HG02763 (cell line): ENCODE measurements around the gene SAPCD1.
A peak's percentile ranks its signal among the peaks of the same experiment; 100 is the strongest.
"Not testable (repeated sequence)": the region's sequence is repeated elsewhere in the genome, so short reads cannot be mapped to it uniquely, and the experiment has no call there.

Source experiments
- ATAC-seq: cut with Tn5 transposase; IDR thresholded peaks from one replicate; pipeline ENCODE4 v1.9.1; 2021; ENCODE audit warnings: mild to moderate bottlenecking, moderate library complexity; ENCODE audit not compliant: unreplicated experiment

The SAPCD1 gene

GRCh38 chr6:31795616-31796298 lies 33.3 kb downstream of the SAPCD1 start, which contains the start of gene VARS1:
TSS of gene VARS1 (minus strand) at chr6:31795752. CDS start at chr6:31795217, 535 bp downstream.
- peak; percentile 76 for ATAC-seq

DNA sequence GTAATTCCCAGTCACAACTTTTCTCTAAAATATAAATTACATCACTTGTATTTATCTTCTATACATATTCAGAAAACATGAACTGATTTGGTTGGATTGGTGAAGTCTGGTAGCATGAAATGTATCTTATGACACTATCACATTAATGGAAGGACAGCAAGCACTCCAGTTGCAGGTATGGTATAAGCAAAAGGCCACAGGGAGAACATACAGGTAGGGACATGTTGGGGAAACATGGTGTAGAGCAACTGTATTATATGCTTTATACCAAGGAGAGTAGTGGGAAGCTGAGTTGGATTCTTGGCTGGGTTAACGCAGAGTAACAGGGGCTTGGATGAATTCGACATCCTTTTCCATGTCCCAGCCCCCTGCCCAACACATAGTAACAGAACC lies 34.5 kb downstream of the SAPCD1 start:
- ATAC-seq: no peak

- no peak for ATAC-seq
Measured at GRCh38 chr6:31797588-31797987, 35.1 kb downstream of the SAPCD1 start.

- ATAC-seq: no peak
Measured at GRCh38 chr6:31799781-31800180, 37.3 kb downstream of the SAPCD1 start.

DNA sequence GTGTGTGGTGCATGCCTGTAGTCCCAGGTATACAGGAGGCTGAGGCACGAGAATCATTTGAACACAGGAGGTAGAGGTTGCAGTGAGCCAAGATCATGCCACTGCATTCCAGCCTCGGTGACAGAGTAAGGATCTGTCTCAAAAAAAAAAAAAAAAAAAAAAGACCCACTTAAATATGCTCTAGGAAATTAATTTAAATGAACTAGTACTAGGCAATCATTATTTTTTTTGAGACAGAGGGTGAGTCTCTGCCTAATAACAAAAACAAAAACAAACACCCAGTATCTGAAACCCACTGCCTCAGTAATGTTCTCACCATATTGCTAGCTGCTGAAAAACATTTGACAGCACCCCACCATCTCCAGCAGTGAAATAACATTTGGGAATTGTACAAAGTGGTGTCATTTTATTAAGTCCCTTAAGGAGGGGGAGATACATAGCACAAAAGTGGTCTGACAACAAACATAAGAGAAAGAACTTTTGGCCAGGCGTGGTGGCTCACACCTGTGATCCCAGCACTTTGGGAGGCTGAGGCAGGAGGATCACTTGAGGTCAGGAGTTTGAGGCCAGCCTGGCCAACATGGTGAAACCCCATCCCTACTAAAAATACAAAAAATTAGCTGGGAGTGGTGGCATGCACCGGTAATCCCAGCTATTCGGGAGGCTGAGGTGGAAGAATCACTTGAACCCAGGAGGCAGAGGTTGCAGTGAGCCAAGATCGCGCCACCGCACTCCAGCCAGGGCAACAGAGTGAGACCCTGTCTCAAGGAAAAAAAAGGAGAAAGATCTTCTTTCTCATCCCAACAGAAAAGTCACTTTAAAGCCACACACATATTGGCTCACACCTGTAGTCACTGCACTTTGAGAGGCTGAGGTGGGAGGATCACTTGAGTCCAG lies 38.8 kb downstream of the SAPCD1 start:
- ATAC-seq: not testable (repeated sequence)

DNA sequence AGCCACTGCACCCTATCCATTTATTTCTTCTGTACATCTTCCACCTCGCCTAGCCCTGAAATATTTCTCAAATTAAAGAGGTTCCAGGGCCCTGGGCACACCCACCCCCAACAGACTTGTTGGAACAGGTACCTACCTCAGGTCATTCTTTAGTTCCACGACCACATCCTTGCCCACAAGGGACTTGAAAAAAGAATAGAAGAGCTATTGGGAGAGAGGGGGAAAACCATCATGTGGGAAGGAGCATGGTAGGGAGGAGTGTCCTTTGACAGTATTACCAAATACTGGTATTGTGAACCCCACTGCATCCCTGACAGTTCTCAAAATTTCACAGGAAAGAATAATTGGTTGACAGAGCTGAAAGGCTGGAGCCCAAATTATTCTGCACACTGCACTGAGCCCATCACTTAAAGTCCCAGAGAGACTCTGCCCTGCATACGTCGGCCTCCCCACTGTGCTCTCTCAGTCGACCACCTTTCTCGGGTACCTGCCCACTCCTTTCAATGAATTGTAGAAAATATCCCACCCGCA lies 43.5 kb downstream of the SAPCD1 start:
- ATAC-seq: no peak

- ATAC-seq: peak; percentile 88
Measured at GRCh38 chr6:31806470-31807272, 44.2 kb downstream of the SAPCD1 start, which contains the start of gene LSM2. TSS of gene LSM2 (minus strand) at chr6:31806966. CDS start at chr6:31806757, 209 bp downstream.

DNA sequence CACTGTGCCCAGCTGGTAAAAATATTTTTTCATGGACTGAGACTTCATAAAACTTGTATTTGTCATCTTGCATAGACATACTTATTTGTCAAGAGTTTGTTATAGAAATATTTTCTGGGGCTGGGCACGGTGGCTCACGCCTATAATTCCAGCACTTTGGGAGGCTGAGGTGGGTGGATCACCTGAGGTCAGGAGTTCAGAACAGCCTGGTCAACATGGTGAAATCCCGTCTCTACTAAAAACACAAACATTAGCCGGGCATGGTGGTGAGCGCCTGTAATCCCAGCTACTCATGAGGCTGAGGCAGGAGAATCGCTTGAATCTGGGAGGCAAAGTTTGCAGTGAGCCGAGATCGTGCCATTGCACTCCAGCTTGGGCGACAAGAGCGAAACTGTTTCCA lies 46.1 kb downstream of the SAPCD1 start:
- ATAC-seq: not testable (repeated sequence)

DNA sequence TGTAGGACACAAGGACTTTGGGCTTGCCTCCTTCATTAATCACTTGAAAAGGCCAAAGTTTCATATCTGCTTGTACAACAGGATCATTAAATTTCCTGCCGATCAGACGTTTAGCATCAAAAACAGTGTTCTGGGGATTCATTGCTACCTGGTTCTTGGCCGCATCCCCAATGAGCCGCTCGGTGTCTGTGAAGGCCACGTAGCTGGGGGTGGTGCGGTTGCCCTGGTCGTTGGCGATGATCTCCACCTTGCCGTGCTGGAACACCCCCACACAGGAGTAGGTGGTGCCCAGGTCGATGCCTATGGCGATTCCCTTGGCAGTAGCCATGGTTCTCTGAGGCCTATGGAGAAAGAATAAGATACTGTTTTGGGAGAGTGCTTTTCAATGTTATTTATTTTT lies 49.2 kb downstream of the SAPCD1 start:
- no peak for ATAC-seq

- no peak for ATAC-seq
Measured at GRCh38 chr6:31813465-31813849, 51.0 kb downstream of the SAPCD1 start.
